SK-N-SH treated with all-trans-retinoic acid at 6 μM for 48 hours (cell line): ENCODE results near the gene ARHGDIA.

Source experiments
- ARNTL ChIP-seq: fragments of 450-650 bp; formaldehyde crosslinking; IDR thresholded peaks from 2 replicates; pipeline ENCODE4 v1.5.0; 2020; ENCODE audit warnings: low read depth, mild to moderate bottlenecking, moderate library complexity, borderline replicate concordance
- BACH2 ChIP-seq: fragments of 250-450 bp; sonication (Bioruptor Pico); IDR thresholded peaks from 2 replicates; pipeline ENCODE4 v1.9.0; 2021; ENCODE audit warnings: mild to moderate bottlenecking, borderline replicate concordance
- CREB5 ChIP-seq: fragments of 250-450 bp; sonication (Bioruptor Pico); IDR thresholded peaks from 2 replicates; pipeline ENCODE4 v1.5.1; 2020; ENCODE audit warnings: low read depth, mild to moderate bottlenecking, moderate library complexity
- CSRNP3 ChIP-seq: fragments of 250-450 bp; sonication (Bioruptor Pico); IDR thresholded peaks from 2 replicates; pipeline ENCODE4 v1.5.1; 2021; ENCODE audit warnings: mild to moderate bottlenecking, moderate library complexity
- ESRRG ChIP-seq: fragments of 250-450 bp; sonication (Bioruptor Pico); IDR thresholded peaks from 2 replicates; pipeline ENCODE4 v1.6.1; 2021; ENCODE audit warnings: mild to moderate bottlenecking
- OSR1 ChIP-seq: fragments of 250-450 bp; sonication (Bioruptor Pico); IDR thresholded peaks from 2 replicates; pipeline ENCODE4 v1.8.0; 2022; ENCODE audit warnings: moderate library complexity, mild to moderate bottlenecking, inconsistent platforms
- PATZ1 ChIP-seq: fragments of 250-450 bp; sonication (Bioruptor Pico); IDR thresholded peaks from 2 replicates; pipeline ENCODE4 v1.8.0; 2020; ENCODE audit warnings: mild to moderate bottlenecking, moderate library complexity, borderline replicate concordance
- RARB ChIP-seq: fragments of 250-450 bp; sonication (Bioruptor Pico); IDR thresholded peaks from 2 replicates; pipeline ENCODE4 v1.8.0; 2021; ENCODE audit warnings: mild to moderate bottlenecking, moderate library complexity
- TCF4 ChIP-seq: fragments of 250-450 bp; sonication (Bioruptor Pico); IDR thresholded peaks from 2 replicates; pipeline ENCODE4 v1.8.0; 2021; ENCODE audit warnings: mild to moderate bottlenecking, moderate library complexity, borderline replicate concordance
- ZC3H10 ChIP-seq: fragments of 250-450 bp; sonication (Bioruptor Pico); IDR thresholded peaks from 2 replicates; pipeline ENCODE4 v1.5.1; 2021; ENCODE audit warnings: mild to moderate bottlenecking, moderate library complexity
- ZFP30 ChIP-seq: fragments of 450-650 bp; formaldehyde crosslinking; IDR thresholded peaks from 2 replicates; pipeline ENCODE4 v1.5.0; 2022; ENCODE audit warnings: mild to moderate bottlenecking, moderate library complexity

GRCh38 chr17:81891303-81891552 lies 20.1 kb upstream of the ARHGDIA start:
- TF ChIP-seq CREB5 (CRISPR knock-in tag) (no peak), ZFP30 (CRISPR knock-in tag) (no peak), TCF4 (no peak), PATZ1 (no peak), CSRNP3 (CRISPR knock-in tag) (no peak), RARB (CRISPR knock-in tag) (no peak), ZC3H10 (CRISPR knock-in tag) (no peak), OSR1 (CRISPR knock-in tag) (no peak), BACH2 (CRISPR knock-in tag) (no peak), ESRRG (CRISPR knock-in tag) (no peak), ARNTL (CRISPR knock-in tag) (no peak)
